Measurements from ENCODE around the gene RNLS.

The RNLS gene

GRCh38 chr10:88238615-88238914 is 344.6 kb downstream of the RNLS start:
- no peak for TF ChIP-seq CTCF (IDR thresholded peaks at IDR 0.05; ENCODE audit: insufficient read depth, missing control alignments)
- DNase-seq (ENCODE audit: insufficient read length, low spot score) (no peak), FAIRE-seq (no peak)

DNA sequence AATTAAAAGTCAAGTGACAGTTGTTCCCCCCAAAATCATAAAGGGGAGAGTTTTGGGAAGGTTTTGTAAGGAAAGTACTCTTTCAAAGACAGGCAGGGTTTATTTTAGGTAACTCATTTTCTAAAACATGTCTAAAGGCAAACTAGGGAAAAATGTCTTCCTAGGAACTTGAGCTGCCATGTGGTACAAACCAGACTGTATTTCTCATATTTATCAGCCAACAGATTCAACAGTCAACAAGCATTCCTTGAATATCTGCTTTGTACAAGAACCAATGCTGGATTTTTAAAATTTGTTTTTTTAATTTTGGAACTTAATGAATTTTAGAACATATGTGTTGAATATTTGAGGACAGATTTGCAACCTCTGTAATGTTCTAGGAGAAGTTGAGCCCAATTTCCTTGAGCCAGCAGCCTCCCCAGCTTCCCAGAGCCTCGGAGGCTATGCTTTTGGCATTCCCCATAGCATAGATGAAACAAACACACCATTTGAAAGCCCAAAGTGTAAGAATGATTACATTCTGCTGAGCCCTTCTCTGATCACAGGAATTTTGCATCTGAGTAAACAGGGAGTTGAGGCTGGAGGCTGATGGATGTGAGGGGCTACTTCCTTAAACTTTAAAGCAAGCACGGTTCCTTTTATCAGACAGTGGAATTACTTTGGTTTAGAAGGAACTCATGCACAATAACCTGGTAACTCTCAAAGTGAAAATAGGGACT is 345.1 kb downstream of the RNLS start:
- no peak for FAIRE-seq
- TF ChIP-seq CTCF (IDR thresholded peaks at IDR 0.05; ENCODE audit: insufficient read depth, missing control alignments): no peak

GRCh38 chr10:88236121-88236743 is 346.9 kb downstream of the RNLS start:
- TF ChIP-seq CTCF (IDR thresholded peaks at IDR 0.05; ENCODE audit: insufficient read depth, missing control alignments): no peak
- FAIRE-seq (no peak), DNase-seq (ENCODE audit: insufficient read length, low spot score) (no peak)

More for the DNA sequence above, 345.1 kb downstream of the RNLS start:
- DNase-seq (ENCODE audit: insufficient read length, low spot score): no peak

- no peak for FAIRE-seq
- no peak for TF ChIP-seq CTCF (IDR thresholded peaks at IDR 0.05; ENCODE audit: insufficient read depth, missing control alignments)
- no peak for DNase-seq (ENCODE audit: insufficient read length, low spot score)
Measured at GRCh38 chr10:88234297-88234696, 348.8 kb downstream of the RNLS start.

DNA sequence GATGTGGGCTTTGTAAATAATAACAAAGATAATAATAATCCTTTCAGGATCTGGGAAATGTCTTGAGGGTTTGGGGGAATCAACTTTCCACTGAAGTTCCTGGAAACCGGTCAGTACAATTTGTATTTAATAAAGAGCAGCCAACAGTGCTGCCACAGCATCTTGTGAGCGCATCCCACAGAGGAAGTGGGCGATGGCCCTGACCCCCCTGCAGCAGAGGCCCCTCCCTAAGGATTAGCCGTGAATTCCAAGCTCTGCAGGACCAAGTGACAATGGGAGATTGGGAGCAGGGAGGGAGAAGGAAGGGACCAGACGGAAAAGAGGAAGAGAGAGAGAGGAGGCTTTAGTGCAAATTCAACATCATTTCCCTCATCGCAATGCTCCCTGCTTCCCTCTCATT is 349.2 kb downstream of the RNLS start:
- DNase-seq (ENCODE audit: insufficient read length, low spot score) (no peak), FAIRE-seq (no peak)
- TF ChIP-seq CTCF (IDR thresholded peaks at IDR 0.05; ENCODE audit: insufficient read depth, missing control alignments): no peak

- FAIRE-seq (no peak), DNase-seq (ENCODE audit: insufficient read length, low spot score) (no peak)
- TF ChIP-seq CTCF (IDR thresholded peaks at IDR 0.05; ENCODE audit: insufficient read depth, missing control alignments): no peak
Measured at GRCh38 chr10:88232983-88233543, 350.1 kb downstream of the RNLS start.
